Measurements from ENCODE around the gene ARID3B.

- TF ChIP-seq BHLHE40 (IDR thresholded peaks at IDR 0.05; ENCODE audit: borderline replicate concordance) = no peak
- TF ChIP-seq HDGF (IDR thresholded peaks at IDR 0.05; ENCODE audit: borderline replicate concordance) = no peak
- TF ChIP-seq LEF1 (IDR thresholded peaks at IDR 0.05; ENCODE audit: borderline replicate concordance) = no peak
- no peak for TF ChIP-seq ZNF384 (IDR thresholded peaks at IDR 0.05)
- no peak for TF ChIP-seq FOXA1 (IDR thresholded peaks at IDR 0.05)
- TF ChIP-seq SUZ12 (IDR thresholded peaks at IDR 0.05) = no peak
- TF ChIP-seq NFRKB (IDR thresholded peaks at IDR 0.05) = no peak
- no peak for TF ChIP-seq SP1 (IDR thresholded peaks at IDR 0.05)
- no peak for TF ChIP-seq FOXM1 (IDR thresholded peaks at IDR 0.05; ENCODE audit: borderline replicate concordance)
- no peak for TF ChIP-seq FOXK2 (IDR thresholded peaks at IDR 0.05)
- TF ChIP-seq CTBP1 (IDR thresholded peaks at IDR 0.05; ENCODE audit: borderline replicate concordance) = no peak
- no peak for TF ChIP-seq ELF4 (IDR thresholded peaks at IDR 0.05)
- TF ChIP-seq TARDBP (IDR thresholded peaks at IDR 0.05) = no peak
- TF ChIP-seq L3MBTL2 (conservative IDR thresholded peaks at IDR 0.05) = no peak
Observed at GRCh38 chr15:74511583-74511982, 29.4 kb upstream of the ARID3B start.
